MCF 10A (cell line): ENCODE results near the gene ITGB3. TPM values are rescaled to one million over a fixed set of nuclear protein-coding genes. Genes with fewer than 3 reads are reported as not detected.

ENCODE experiments used
- BruUV-seq: library from RNA; stranded (reverse); fragments of 400-500 nt; replicated peaks from 2 replicates; lab custom pipeline; 2021; lab: Mats Ljungman, UMichigan
- CTCF ChIA-PET: fragments of 300-600 bp; sonication (Branson Sonifier 250); formaldehyde crosslinking; extraction: SDS; loops from one replicate; lab custom pipeline; 2021; ENCODE audit warnings: antibody characterized with exemption, inconsistent platforms; lab: Yijun Ruan, JAX
- POLR2A ChIA-PET: fragments of 300-600, 350-650 bp; sonication (Branson Sonifier 250); formaldehyde crosslinking; extraction: SDS; loops from one replicate; lab custom pipeline; 2020; ENCODE audit warnings: antibody characterized with exemption, inconsistent platforms; lab: Yijun Ruan, JAX
- DNase-seq: peaks from one replicate; pipeline ENCODE4 v3.0.0-alpha.2; 2018; ENCODE audit not compliant: unreplicated experiment
- H3K27ac Mint-ChIP-seq: one replicate; pipeline ENCODE4 v1.8.0; 2022; ENCODE audit warnings: mild to moderate bottlenecking, low read depth, mixed read lengths; ENCODE audit not compliant: unreplicated experiment
- H3K27me3 Mint-ChIP-seq: one replicate; pipeline ENCODE4 v1.8.0; 2022; ENCODE audit warnings: mixed read lengths; ENCODE audit not compliant: insufficient read depth, unreplicated experiment
- H3K36me3 Mint-ChIP-seq: one replicate; pipeline ENCODE4 v1.8.0; 2022; ENCODE audit warnings: mild to moderate bottlenecking, moderate library complexity, mixed read lengths; ENCODE audit not compliant: insufficient read depth, unreplicated experiment
- H3K4me1 Mint-ChIP-seq: one replicate; pipeline ENCODE4 v1.8.0; 2022; ENCODE audit warnings: mixed read lengths; ENCODE audit not compliant: insufficient read depth, unreplicated experiment
- H3K4me3 Mint-ChIP-seq: one replicate; pipeline ENCODE4 v1.8.0; 2022; ENCODE audit warnings: mild to moderate bottlenecking, moderate library complexity, mixed read lengths; ENCODE audit not compliant: unreplicated experiment
- H3K9me3 Mint-ChIP-seq: one replicate; pipeline ENCODE4 v1.8.0; 2022; ENCODE audit warnings: mixed read lengths; ENCODE audit not compliant: unreplicated experiment
- CTCF ChIP-seq: fragments of 200-600 bp; IDR thresholded peaks from one replicate; pipeline ENCODE4 v1.8.0; 2022; ENCODE audit warnings: antibody characterized with exemption, mild to moderate bottlenecking; ENCODE audit not compliant: unreplicated experiment
- intact Hi-C: fragments of 100-400 bp; cut with micrococcal nuclease; formaldehyde crosslinking; loops from 2 replicates; pipeline ENCODE4 v1.14.1; 2022
- total RNA-seq: library from RNA; stranded (reverse); gene quantifications from 2 replicates; pipeline ENCODE4 v1.2.3, GENCODE V29; 2022

Gene ITGB3
- total RNA-seq, 1 experiment from 2014 or later, result 1.1 TPM

GRCh38 chr17:47318197-47318918 lies 64.7 kb downstream of the ITGB3 start:
- no peak for TF ChIP-seq CTCF
- H3K9me3 Mint-ChIP-seq, result peaks cover 7% of the 10 kb centered on the region
- CTCF ChIA-PET, result no interaction called here
- no peaks in the 10 kb centered on the region for H3K27me3 Mint-ChIP-seq
- no peak for DNase-seq
- H3K27ac Mint-ChIP-seq, result no peak overlapping the region
- H3K4me1 Mint-ChIP-seq, result peaks cover 8% of the 10 kb centered on the region
- no peak overlapping the region for H3K4me3 Mint-ChIP-seq
- POLR2A ChIA-PET, result no interaction called here
- intact Hi-C loops, result loop anchor here (5.0 to 10.0 kb wide), 2 partner anchors 41 to 374 kb away; no protein-coding TSS in a partner anchor
- peaks cover 3% of the 10 kb centered on the region for H3K36me3 Mint-ChIP-seq
- BruUV-seq, result no TSS peak

- ChIA-PET POLR2A (interaction anchor here (0.7 kb wide), 2 partner anchors 8 to 108 kb away, joined by 3 read pairs; no protein-coding TSS in a partner anchor), CTCF (no interaction called here)
- no peak overlapping the region for H3K4me3 Mint-ChIP-seq
- peaks cover 14% of the 10 kb centered on the region for H3K36me3 Mint-ChIP-seq
- DNase-seq, result no peak
- H3K27me3 Mint-ChIP-seq, result no peaks in the 10 kb centered on the region
- H3K4me1 Mint-ChIP-seq, result peaks cover 6% of the 10 kb centered on the region
- H3K9me3 Mint-ChIP-seq, result peaks cover 7% of the 10 kb centered on the region
- TF ChIP-seq CTCF, result no peak
- no peak overlapping the region for H3K27ac Mint-ChIP-seq
- BruUV-seq, result no TSS peak
- intact Hi-C loops, result no loop called here
These were observed 67.4 kb downstream of the ITGB3 start for GRCh38 chr17:47320879-47321502.

DNA sequence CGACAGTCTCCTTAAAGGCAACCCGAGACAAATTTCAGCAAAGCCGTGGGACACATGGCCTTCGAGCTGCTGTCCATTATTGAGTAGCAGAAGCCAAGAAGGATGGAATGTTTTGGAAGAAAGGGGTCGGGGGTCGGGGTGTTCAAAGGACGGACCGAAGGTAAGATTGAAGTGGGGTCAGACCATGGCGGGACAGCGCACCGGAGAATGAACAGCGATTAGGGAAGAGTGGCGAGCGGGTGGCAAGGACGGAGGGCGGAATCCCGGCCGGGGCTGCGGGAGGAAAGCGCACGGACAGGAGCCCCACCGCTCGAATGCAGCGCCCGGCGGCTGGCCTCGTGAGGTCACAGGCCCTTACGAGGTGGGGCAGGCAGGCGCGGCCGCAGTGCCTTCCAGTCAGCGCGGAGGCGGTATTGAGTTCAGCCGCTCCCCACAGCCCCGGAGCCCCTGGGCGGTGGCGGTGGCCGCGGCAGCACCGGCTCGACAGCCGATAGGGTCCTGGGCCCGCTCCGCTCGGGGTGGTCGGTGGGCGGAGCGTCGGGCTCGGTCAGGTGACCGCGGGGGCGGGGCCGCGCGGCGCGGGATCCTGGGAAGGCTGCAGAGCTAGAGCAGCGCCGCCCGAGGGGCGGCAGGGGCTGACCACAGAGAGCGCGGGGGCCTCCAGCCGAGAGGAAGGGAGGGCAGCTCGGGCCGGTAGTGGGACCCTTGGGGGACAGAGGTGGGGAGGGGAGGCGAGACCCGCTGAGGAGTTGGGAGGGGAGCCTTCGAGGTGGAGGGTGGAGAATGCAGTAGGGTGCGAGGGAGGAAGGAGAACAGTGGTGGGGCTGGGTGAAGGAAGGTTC lies 70.0 kb downstream of the ITGB3 start, which contains the start of gene EFCAB13:
TSS of gene EFCAB13 (plus strand) at position 574 of the 842 bp plus-strand sequence. CDS start 4,399 bp downstream, outside the sequence.
- TF ChIP-seq CTCF, result no peak
- CTCF ChIA-PET, result interaction anchor here (0.6 kb wide), 1 partner anchor 89 kb away, joined by 4 read pairs; no protein-coding TSS in a partner anchor

More for the DNA sequence above, 70.0 kb downstream of the ITGB3 start, which contains the start of gene EFCAB13:
- Mint-ChIP-seq H3K36me3 (peaks cover 14% of the 10 kb centered on the region), H3K9me3 (peaks cover 7% of the 10 kb centered on the region), H3K27ac (peak within 1 kb of the TSS; percentile 89), H3K27me3 (no peaks in the 10 kb centered on the region), H3K4me3 (peak within 1 kb of the TSS; percentile 80), H3K4me1 (peaks cover 6% of the 10 kb centered on the region)
- intact Hi-C loops, result no loop called here
- TSS peak; percentile 84 for BruUV-seq
- DNase-seq, result peak; percentile 74
- POLR2A ChIA-PET, result interaction anchor here (0.6 to 1.3 kb wide), 3 partner anchors 8 to 1431 kb away, joined by 3 to 6 read pairs (median 6); no protein-coding TSS in a partner anchor
